ENCODE measurements around the gene FGF4.

The FGF4 gene, protein sequence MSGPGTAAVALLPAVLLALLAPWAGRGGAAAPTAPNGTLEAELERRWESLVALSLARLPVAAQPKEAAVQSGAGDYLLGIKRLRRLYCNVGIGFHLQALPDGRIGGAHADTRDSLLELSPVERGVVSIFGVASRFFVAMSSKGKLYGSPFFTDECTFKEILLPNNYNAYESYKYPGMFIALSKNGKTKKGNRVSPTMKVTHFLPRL

DNA sequence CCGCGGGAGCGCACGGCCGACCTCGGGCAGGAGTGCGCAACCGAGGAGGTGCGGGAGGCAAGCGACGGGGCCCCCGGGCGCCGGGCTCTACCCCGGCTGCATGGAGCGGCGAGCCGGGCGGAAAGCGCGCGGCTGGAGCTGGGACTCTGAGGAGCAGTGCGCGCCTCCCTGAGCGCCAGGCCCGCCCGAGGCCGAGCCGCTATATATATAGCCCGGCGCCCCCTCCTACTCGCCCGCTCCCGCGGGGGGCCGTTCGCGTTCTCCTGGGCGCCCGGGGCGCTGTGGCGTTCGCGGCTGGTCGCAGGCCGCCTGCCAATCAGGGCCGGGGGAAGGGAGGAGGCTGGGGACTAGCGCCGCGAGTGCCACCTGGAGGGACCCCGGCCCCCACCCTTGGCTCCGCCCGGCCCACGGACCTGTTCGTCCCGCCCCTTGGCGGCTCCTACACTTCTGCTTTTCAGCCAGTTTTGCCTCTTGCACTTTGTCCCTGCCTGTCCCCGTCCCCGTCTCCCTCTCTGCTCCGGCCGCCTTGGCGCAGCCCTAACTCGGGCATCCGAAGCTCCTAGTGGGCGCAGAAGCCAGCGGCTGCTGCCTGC is at the start of gene FGF4:
FGF4 (minus strand) TSS at position 179 of the 593 bp plus-strand sequence. CDS start 257 bp downstream, outside the sequence.
- DNase-seq: no peak

DNA sequence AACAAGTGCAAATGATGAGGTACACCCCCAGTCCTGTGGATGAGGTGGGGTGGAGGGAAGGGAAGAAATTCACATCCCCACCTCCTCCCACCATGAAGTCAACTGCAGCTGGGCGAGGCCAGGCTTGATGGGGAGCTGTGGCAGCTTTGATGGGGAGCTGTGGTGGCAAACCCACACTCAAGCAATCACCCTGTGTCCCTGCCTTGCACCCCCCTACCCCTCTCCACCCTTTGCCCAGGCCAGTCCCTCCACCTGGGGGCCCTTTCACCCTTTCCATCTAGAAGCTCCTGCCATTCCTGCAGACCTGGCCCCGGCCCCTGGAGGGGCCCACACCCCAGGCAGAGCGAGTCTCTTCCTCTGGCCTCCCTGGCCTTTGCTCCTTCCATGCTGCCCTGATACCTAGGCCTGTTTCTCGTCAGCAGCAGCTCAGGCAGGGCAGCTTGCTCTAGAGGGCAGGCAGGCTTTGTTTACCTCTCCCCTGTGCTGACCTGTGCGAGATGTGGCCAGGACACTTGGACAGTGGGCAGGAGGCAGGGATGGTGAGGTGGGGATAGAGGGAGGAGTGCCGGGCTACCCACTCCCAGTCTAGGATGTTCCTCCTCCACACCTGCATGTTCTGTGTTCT is 48.6 kb upstream of the FGF4 start:
- no peak for DNase-seq

- no peak for DNase-seq
Measured at GRCh38 chr11:69822676-69823494, 47.7 kb upstream of the FGF4 start.

- DNase-seq: no peak
Measured at GRCh38 chr11:69821511-69822040, 46.4 kb upstream of the FGF4 start.

GRCh38 chr11:69820441-69820840 is 45.3 kb upstream of the FGF4 start:
- no peak for DNase-seq

DNA sequence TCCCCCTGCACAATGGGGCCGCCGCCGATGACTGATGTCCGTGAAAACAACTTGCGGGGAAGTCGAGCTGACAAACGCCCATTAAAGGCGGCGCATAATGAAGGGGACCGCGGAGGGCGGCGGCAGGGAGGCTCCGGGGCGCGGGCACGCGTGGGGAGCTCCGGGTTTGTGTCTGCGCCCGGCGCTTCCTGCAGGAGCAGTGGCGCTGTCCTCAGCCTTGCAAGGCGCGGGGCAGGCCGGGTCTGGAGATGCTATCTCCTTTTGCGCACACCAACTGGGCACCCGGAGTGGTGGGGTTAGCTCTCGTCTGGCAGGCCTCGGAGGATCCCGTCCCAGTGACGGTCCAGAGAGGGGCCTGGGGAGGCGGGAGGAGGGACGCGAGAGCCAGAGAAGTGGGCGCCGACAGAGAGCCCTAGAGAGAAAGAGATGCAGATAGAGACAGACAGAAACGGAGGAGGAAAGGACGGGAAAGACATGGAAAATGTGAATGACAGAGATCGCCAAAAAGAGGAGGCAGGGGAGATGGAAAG is 44.5 kb upstream of the FGF4 start:
- no peak for DNase-seq

GRCh38 chr11:69818603-69819441 is 43.7 kb upstream of the FGF4 start, which contains the start of gene FGF3:
Gene FGF3, minus strand, starts transcription at chr11:69819416. Its CDS starts 483 bp downstream, at chr11:69818933.
- DNase-seq: no peak

DNA sequence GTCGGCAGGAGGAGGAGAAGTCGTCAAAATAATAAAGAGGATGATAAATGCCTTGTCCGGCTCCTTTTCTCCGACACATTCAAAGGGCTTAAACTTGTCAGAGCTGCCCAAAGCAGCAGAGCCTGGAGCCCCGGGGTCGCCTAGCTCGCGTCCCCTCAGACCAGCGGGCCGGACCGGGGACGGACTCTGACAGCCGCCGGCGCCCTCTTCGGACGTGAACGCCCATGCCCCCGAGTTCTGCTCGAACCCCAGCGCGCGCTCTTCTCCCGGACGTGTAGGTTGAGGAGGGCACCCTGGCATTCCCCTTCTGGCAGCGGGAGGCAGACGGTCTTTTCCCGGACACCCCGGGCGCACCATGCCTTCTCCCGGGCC is 43.1 kb upstream of the FGF4 start:
- no peak for DNase-seq

- no peak for DNase-seq
Measured at GRCh38 chr11:69817265-69818230, 42.4 kb upstream of the FGF4 start.

- DNase-seq: no peak
Measured at GRCh38 chr11:69816671-69817070, 41.5 kb upstream of the FGF4 start.

DNA sequence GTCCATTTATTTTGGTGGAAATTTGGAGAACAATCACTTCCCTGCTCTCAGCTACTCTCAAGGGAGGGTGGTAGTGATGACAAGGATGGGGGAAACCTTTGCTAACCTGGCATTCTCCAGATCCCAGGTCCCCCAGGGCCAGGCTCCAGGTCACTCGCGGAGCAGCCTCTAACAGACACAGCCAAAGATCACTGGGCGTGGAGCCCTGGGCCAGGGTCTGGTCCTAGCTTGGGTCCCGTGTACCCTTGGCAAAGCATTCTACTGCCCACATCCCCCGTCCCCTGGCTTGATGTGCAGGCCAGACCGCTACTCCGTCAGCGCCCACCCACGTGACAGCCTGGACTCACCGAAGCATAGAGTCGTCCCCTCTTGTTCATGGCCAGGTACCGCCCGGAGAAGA is 40.8 kb upstream of the FGF4 start:
- DNase-seq: no peak

DNA sequence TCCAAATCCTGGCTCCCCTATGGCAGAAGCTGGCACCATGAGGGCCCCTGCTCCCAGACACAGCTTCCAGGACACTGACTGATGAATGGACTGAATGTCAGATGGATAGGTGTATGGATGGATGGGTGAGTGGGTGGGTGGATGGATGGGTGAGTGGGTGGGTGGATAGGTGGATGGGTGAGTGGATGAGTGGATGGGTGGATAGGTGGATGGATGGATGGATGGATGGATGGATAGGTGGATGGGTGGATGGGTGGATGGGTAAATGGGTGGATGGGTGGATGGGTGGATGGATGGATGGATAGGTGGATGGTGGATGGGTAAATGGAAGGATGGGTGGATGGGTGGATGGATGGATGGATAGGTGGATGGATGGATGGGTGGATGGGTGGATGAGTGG is 39.8 kb upstream of the FGF4 start:
- DNase-seq: no peak

DNA sequence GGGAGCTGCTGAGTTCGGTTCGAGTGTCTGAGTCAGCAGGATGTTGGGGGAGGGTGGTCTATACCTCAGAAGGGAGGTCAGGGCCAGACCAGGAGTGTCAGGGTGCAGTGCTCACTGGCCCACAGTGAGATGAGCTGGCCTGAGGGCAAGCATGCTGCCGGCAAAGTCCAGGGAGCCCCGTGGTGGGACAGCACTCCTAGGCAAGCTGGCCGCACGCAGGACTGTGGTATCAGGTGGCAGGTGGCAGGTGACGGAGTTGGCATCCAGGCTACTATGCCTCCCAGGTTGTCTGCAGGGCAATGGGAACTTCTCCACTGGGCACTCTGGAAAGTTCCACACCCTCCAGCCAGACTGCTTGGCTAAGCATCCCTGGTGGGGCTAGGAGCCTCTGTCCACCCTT is 39.3 kb upstream of the FGF4 start:
- DNase-seq: no peak

DNA sequence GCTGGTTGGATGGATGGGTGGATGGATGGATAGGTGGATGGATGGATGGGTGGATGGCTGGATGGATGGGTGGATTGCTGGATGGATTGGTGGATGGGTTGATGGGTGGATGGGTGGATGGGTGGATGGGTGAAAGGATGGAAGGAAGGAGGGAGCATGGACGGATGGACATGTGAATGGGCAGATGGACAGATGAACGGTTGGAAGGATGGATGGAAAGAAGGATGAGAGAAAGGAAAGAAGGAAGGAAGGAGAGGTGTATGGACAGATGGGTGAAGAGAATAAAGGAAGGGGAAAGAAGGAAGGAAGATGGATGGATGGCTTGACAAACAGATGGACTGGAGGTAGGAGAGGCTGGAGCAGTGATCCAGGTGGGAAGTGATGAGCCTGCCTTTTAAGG is 38.7 kb upstream of the FGF4 start:
- DNase-seq: no peak

- DNase-seq: no peak
Measured at GRCh38 chr11:69812946-69813345, 37.8 kb upstream of the FGF4 start.

DNA sequence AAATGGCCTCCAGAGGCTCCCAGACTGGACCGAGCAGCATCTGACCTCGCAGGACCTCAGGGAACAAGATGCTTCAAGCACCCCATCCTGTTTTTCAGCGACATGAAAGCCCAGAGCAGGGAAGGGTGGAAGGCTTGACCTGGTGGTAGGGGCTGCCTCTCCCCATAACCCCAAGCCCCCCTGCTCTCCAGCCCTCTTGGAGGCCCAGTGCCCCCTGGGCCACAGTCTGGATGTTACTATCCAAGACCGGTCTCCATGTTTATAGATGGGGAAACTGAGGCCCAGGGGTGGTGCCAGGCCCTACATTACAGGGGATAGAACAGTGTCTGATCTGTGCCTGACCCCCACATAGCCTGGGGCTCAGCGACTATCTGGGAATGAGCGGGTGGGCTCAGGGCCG is 37.1 kb upstream of the FGF4 start:
- no peak for DNase-seq

DNA sequence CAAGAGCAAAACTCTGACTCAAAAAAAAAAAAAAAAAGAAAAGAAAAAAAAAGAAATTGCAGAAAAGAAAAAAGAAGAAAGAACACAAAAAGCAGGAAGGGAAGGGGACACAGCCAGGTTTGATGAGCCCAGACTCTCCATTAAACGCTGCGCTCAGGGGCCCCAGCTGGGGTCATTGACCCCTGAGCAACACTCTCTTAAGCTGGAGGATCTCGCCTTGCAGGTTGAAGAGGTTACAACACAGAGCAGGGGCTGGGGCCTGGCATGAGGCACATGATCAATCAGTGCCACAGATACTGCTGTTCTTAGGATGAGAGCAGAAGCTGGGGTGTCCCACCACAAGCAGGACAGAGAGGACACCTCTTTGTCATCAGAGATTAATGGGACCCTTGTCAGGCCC is 36.3 kb upstream of the FGF4 start:
- DNase-seq: no peak

DNA sequence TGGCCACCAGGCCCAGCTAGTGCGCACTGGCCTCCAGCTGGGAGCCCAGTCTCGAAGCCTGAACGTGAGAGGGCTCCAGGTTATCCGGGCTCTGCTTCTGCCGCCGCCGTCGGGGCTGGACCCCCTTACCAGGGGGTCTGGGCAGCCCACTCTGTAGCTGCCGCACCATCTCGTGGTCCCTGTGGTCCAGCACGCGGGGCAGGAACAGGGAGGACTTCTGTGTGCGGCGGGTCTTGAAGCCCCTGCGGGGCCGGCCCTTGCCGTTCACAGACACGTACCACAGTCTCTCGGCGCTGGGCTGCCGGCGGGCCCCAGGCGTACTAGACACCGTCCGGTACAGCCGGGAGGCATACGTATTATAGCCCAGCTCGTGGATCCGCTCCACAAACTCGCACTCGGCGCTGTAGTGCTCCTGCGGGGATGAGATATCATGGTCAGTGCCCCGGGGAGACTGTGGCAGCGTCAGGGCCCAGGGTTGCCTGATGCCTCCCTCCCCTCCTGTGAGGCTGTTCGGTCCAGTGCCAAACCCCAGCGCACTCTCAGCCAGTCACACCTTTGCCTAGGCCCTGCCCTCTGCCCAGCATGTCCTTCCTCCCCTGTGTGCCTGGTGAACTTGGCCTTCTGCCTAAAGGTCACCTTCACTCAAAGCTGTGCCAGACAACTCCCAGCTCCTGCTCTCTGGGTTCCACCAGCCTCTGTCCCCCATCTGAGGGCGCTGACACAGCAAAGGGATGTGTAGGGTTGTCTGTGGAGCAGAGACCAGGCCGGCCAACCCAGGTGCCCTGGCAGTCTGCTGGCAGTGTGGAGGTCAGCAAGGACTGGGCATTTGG is 35.4 kb upstream of the FGF4 start:
- DNase-seq: no peak

- no peak for DNase-seq
Measured at GRCh38 chr11:69808667-69809086, 33.5 kb upstream of the FGF4 start.
